Smooth muscle cell of the brain vasculature (primary cell): ENCODE results near the gene RNF14.
"Not testable (repeated sequence)": the region's sequence is repeated elsewhere in the genome, so short reads cannot be mapped to it uniquely, and the experiment has no call there.

ENCODE experiments used
- DNase-seq: peaks from one replicate; pipeline ENCODE4 v3.0.0-alpha.2; 2012; ENCODE audit warnings: low read depth, low spot score

Gene RNF14

GRCh38 chr5:141968914-141969608, at the start of gene RNF14:
TSS of gene RNF14 (plus strand) at chr5:141969105. CDS start at chr5:141973589, 4,484 bp downstream.
- peak; percentile 78 for DNase-seq

DNA sequence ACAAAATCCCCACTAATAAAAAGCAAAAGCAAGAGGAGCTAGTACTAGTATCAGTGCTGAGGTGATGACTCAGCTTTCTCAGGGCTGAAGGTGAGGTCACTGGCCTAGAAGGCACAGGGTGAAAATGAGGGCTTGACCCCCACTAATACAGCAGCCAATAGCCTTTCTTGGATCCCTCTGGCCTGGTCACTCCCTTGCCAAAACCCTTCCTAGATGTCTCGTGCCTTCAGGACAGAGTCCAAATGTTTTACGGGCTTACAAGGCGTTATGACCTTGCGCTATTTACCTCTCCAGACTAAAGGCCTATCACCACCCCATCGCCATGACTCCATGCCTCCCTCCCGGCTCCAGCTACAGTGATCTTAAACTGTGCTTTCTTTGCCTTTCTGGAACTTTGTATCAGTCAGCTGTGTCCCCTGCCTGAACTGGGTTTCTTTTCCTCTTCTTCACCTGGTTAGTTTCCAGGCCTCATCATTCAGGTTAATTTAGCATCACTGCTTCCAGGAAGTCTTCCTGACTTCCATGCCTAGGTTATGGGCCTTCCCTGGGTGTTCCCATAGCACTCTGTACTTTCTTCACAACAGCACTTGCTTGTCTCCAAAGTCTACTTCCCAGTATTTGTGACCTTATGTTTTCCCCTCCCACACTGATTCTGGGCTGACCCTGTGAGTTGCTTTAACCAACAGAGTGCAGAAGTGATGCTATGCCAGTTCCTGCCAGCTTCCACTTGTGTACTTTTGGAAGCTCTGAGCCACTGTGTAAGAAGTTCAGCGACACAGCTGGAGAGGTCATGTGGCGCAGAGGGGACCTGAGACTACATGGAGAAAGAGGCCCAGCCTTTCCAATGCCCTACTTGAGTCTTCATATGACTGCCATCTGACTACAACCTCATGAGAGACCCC, 49.4 kb upstream of the RNF14 start:
- DNase-seq, result no peak

- no peak for DNase-seq
Measured at GRCh38 chr5:141920771-141921170, 48.1 kb upstream of the RNF14 start.

- not testable (repeated sequence) for DNase-seq
Measured at GRCh38 chr5:141922827-141923447, 46.0 kb upstream of the RNF14 start.

- DNase-seq, result peak; percentile 82
Measured at GRCh38 chr5:141923448-141924313, 45.2 kb upstream of the RNF14 start, which contains the start of gene DELE1. TSS of gene DELE1 (plus strand) at chr5:141923871. CDS start at chr5:141923942, 71 bp downstream.

GRCh38 chr5:141926434-141926833, 42.5 kb upstream of the RNF14 start:
- no peak for DNase-seq

DNA sequence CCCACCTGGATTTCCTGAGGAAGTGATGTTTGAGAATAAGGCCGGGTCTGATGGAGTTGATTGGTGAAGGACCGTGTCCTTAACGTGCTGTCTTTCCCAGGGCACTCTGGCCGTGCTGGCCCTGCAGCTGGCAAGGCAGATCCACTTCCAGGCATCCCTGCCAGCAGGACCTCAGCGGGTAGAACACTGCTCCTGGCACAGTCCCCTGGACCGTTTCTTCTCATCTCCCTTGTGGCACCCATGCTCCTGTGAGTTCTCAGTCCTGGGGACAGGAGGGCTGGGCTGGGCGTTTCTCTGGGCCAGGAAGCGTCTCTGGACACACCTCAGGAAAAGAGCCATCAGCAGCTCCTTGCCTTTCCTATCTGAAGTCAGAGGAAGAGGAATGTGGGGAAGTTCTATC, 40.9 kb upstream of the RNF14 start:
- DNase-seq, result no peak

GRCh38 chr5:141929398-141930058, 39.4 kb upstream of the RNF14 start:
- DNase-seq, result no peak

DNA sequence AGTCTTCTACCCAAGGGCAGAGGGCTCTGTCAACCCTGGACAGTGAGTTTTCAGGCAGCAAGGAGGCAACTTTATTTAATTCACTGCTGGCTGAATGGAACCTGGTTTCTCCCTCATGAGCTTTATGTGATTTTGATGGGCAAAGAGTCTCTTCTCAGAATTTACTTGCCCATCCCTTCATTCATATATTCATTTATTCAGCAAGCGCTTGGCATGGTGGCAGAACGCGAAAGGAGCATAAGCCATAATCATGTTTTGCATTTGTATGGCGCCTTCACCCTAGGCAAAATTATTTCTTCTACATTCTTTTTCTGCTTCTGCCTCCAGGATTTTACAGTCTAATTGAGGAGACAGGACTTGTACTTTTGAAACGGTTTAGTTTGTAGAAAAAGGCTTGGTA, 37.2 kb upstream of the RNF14 start:
- no peak for DNase-seq

- DNase-seq, result no peak
Measured at GRCh38 chr5:141933151-141933550, 35.8 kb upstream of the RNF14 start.

- DNase-seq, result no peak
Measured at GRCh38 chr5:141934099-141934844, 34.6 kb upstream of the RNF14 start.

DNA sequence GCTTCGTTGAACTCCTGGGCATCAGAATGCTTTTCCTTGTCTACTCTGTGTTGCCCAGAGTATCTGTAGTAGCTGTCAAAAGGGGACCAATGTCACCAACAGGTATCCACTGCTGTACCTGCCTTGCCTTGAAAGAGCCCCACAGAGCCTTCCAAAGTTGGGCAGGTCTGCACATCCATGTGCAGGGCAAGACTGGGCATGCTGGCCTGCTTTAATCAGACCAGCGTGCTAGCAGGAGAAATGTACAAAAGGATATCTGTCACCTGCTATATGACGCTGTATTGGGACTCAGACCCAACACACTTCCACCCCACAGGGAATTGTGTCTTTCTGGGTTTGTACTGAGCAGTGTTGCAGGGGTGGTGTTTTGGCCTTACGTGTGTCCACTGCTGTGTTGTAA, 33.4 kb upstream of the RNF14 start:
- no peak for DNase-seq

- DNase-seq, result no peak
Measured at GRCh38 chr5:141940695-141941271, 28.1 kb upstream of the RNF14 start.

- no peak for DNase-seq
Measured at GRCh38 chr5:141941307-141941706, 27.6 kb upstream of the RNF14 start.

DNA sequence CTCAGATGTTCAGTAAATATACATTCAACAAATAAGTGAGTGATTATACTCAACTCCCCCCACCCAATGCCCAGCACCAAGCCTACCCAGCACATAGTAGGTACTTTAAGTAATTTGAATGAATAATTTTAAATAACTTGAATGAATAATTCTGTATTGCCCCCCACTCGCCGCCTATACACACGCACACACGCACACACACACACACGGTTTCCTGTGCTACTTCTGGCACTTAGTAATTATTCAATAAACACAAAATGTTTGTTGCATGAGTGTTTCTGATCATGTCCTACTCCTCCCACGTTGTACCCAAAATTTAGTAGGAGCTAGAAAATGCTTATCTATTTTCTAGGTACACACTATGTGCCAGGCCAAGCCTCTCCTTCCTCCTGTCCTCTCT, 27.1 kb upstream of the RNF14 start:
- DNase-seq, result no peak

DNA sequence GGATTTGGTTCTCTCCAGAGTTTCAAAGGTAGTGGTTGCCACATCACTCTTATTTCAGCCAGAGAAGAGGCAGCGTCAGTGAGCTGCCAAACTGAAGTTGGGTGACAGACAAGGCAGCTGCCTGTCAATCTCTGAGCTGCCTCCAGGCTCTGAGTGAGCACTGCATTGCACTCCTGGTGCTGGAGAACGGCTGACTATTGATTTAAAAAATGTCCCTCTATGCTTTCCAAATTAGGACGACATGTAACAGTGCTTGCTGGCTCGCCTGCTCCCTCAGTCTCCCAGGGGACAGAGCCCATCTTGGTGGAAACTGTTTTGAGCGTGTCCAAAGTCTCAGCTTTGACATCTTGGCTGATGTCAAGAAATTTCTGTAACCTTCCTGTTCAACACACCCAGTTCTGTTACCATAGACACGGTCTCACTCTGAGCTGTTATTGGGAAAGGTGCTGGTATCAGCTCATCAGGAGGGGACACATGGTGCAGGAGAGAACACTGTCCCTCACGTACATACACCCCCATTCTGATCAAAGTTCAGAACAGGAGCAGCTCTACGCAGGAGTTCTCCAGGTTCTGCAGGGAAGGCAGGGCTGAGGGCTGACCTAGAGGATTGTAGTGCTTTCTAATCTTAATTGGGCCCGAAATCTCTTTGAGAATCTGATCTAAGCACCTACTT, 26.6 kb upstream of the RNF14 start:
- no peak for DNase-seq

DNA sequence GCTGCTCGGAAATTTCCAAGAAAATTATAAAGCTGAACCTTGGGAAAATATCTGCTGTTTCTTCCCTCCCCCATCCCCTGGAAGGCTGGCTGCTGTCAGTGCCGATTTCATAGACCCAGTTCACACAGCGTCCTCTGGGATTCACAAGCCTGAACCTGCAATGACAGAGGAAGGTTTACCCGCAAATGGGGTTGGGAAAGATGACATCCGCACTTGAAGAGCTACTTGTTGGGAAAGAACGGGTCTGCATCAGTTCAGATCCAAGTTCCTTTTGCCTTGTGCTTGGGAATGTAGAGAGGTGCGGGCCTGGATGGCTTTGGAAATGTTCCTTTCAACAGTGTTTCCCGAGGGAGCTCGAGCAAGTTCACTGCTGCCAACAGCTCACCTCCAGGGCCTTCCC, 24.8 kb upstream of the RNF14 start:
- no peak for DNase-seq

DNA sequence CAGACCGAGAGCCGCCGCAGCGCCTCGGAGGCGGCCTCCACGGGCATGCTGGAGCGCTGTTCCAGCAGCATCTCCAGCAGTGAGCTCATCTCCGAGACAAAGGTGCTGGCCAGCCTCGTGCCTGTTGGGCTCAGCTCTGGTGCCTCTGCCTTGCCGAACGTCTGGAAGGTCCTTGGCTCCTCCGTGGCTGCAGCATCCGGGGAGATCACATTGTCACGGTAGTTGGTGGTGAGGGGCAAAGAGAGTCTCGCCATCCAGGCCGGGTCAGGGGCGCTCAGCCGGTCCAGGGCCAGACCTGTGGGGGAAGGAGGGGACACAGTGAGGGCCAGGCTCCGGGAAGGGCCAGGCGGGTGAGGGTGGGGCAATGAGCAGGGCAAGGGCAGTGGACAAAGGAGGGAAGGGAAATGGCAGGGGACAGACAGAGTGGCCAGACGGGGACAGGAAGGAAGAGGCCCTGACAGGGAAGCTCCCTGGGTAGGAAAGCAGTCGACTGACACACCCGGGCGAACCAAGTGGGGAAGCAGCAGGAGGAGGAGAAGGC, 23.3 kb upstream of the RNF14 start:
- no peak for DNase-seq

GRCh38 chr5:141947316-141947715, 21.6 kb upstream of the RNF14 start:
- no peak for DNase-seq
